ENCODE results near the gene ZNF627.

DNA sequence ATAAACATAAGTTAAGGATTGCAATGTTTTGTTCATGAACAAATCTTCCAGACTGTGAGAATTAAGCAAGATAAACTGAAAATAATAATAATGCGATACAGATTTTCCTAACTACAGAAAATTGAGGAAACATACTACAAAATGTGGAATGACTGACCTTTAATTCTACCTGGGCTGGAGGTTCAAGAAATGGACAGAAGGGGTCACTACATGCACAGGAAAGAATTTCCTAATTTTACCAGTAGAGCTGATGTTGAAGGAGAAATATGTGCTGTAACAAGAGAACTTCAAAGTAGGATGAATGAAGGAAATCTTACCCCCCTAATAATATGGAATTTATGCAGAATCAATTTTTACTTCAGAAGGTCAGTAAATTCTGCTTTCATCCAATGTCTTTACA lies 62.3 kb downstream of the ZNF627 start:
- TF ChIP-seq, protein P1, sequence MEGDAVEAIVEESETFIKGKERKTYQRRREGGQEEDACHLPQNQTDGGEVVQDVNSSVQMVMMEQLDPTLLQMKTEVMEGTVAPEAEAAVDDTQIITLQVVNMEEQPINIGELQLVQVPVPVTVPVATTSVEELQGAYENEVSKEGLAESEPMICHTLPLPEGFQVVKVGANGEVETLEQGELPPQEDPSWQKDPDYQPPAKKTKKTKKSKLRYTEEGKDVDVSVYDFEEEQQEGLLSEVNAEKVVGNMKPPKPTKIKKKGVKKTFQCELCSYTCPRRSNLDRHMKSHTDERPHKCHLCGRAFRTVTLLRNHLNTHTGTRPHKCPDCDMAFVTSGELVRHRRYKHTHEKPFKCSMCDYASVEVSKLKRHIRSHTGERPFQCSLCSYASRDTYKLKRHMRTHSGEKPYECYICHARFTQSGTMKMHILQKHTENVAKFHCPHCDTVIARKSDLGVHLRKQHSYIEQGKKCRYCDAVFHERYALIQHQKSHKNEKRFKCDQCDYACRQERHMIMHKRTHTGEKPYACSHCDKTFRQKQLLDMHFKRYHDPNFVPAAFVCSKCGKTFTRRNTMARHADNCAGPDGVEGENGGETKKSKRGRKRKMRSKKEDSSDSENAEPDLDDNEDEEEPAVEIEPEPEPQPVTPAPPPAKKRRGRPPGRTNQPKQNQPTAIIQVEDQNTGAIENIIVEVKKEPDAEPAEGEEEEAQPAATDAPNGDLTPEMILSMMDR (conservative IDR thresholded peaks at IDR 0.05): peak; percentile 78
- TF ChIP-seq EZH2 (IDR thresholded peaks at IDR 0.05; ENCODE audit: low read depth): no peak
